Upper lobe of left lung (tissue), 6 donors: Measurements from ENCODE around the gene TMED4. TPM values are rescaled to one million over a fixed set of nuclear protein-coding genes. Genes with fewer than 3 reads are reported as not detected.

Experiments used
- ATAC-seq, 2 donors: fragments of 200-7000 bp; cut with Tn5 transposase; one replicate each; pipeline ENCODE4 v1.9.1; 2022; ENCODE audit warnings: mild to moderate bottlenecking in 2 of 2, moderate library complexity in 2 of 2; ENCODE audit not compliant: low FRiP score in 2 of 2
- DNase-seq, 2 donors: peaks; one replicate each; pipeline ENCODE4 v3.0.0-alpha.2; 2019 to 2020
- H3K27ac ChIP-seq, 4 donors: fragments of 200-600 bp; sonication (generic); one replicate each; pipeline ENCODE4 v1.5.1; 2016 to 2019
- H3K27me3 ChIP-seq, 4 donors: fragments of 200-600 bp; sonication (generic); one replicate each; pipeline ENCODE4 v1.5.1; 2017 to 2019
- H3K36me3 ChIP-seq, 4 donors: fragments of 200-600 bp; sonication (generic); one replicate each; pipeline ENCODE4 v1.5.1; 2016 to 2019
- H3K4me1 ChIP-seq, 4 donors: fragments of 200-600 bp; sonication (generic); one replicate each; pipeline ENCODE4 v1.5.1; 2018 to 2019
- H3K4me3 ChIP-seq, 4 donors: fragments of 200-600 bp; sonication (generic); one replicate each; pipeline ENCODE4 v1.5.1; 2017 to 2019; ENCODE audit warnings: mild to moderate bottlenecking in 2 of 4, moderate library complexity in 1 of 4
- H3K9me3 ChIP-seq, 4 donors: fragments of 200-600 bp; sonication (generic); one replicate each; pipeline ENCODE4 v1.5.1; 2018 to 2019
- EP300 ChIP-seq, 4 donors: sonication (generic); formaldehyde crosslinking; IDR thresholded peaks; one replicate each; pipeline ENCODE4 v1.5.1; 2017; ENCODE audit warnings: antibody characterized with exemption in 4 of 4, control low read depth in 2 of 4
- POLR2A ChIP-seq, 4 donors: fragments of 450-650 bp; IDR thresholded peaks; one replicate each; pipeline ENCODE4 v1.5.1; 2016 to 2017; ENCODE audit warnings: antibody characterized with exemption in 4 of 4, mild to moderate bottlenecking in 2 of 4
- POLR2AphosphoS5 ChIP-seq, 2 donors: sonication (generic); formaldehyde crosslinking; IDR thresholded peaks; one replicate each; pipeline ENCODE4 v1.5.1; 2017; ENCODE audit warnings: antibody characterized with exemption in 2 of 2
- WGBS, 2 donors: methylation state at CpG; one replicate each; pipeline ENCODE4 v1.1.5; 2017 to 2018; 5-methylcytosine and 5-hydroxymethylcytosine counted together
- total RNA-seq, 6 donors: library from RNA; depleted of rRNA in 4 of 6; stranded (reverse); fragments of >200 nt in 4 of 6; gene quantifications; one replicate each; pipeline versions ENCODE4 v1.1.0 to v1.2.1, GENCODE V29; 2016 to 2021
- TF ChIP-seq, protein P1 (sequence below), 6 experiments: fragments of 450-650 bp in 4 of 6; fragments of 200-600 bp in 2 of 6; sonication (generic) in 2 of 6; IDR thresholded peaks; one replicate each; pipeline ENCODE4 v1.5.1; 2016 to 2019; ENCODE audit warnings: antibody characterized with exemption in 6 of 6
- donor health status: DM: no; HTN: no; CAD: no; lungs with moderate emphysema.
- donor health status: DM: no; HTN: yes; CAD: no; lungs with severe emphysema.

TMED4 gene
- total RNA-seq, 6 donors from 2014 or later = 78.8 to 205 (median 126) TPM

DNA sequence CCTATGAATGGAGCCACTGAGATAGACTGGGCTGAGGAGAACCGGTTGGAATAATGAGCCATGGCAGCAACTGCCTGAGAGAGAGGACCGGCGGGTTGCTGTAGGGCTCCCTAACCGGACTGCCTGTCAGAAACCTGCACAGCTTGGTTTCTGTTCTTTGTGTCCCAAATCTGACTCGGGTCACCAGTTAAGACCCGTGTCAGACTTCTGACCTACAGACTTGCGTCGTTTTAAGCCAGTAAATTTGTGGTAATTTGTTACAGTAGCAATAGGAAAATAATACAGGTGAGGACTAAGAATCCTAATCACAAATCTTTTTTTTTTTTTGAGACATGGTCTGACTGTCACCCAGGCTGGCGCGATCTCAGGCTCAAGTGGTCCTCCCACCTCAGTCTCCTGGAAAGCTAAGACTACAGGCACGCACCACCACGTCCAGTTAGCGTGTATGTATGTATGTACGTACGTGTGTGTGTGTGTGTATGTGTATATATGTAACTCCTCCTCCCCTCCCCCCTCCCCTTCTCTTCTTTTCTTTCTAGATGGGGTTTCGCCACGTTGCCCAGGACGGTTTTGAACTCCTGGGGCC is 7.7 kb downstream of the TMED4 start:
- no peaks in the 10 kb centered on the region for H3K9me3 ChIP-seq
- peaks cover 33 to 73% (median 45%) of the 10 kb centered on the region in 4 donors for H3K36me3 ChIP-seq
- H3K27me3 ChIP-seq = no peaks in the 10 kb centered on the region
- ATAC-seq = no peak
- peak overlapping the region; percentile 83 to 93 (median 88) for H3K27ac ChIP-seq
- no peak for DNase-seq
- TF ChIP-seq, protein P1, sequence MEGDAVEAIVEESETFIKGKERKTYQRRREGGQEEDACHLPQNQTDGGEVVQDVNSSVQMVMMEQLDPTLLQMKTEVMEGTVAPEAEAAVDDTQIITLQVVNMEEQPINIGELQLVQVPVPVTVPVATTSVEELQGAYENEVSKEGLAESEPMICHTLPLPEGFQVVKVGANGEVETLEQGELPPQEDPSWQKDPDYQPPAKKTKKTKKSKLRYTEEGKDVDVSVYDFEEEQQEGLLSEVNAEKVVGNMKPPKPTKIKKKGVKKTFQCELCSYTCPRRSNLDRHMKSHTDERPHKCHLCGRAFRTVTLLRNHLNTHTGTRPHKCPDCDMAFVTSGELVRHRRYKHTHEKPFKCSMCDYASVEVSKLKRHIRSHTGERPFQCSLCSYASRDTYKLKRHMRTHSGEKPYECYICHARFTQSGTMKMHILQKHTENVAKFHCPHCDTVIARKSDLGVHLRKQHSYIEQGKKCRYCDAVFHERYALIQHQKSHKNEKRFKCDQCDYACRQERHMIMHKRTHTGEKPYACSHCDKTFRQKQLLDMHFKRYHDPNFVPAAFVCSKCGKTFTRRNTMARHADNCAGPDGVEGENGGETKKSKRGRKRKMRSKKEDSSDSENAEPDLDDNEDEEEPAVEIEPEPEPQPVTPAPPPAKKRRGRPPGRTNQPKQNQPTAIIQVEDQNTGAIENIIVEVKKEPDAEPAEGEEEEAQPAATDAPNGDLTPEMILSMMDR (IDR thresholded peaks at IDR 0.05) = no peak
- TF ChIP-seq POLR2AphosphoS5 (IDR thresholded peaks at IDR 0.05) (no peak), POLR2A (IDR thresholded peaks at IDR 0.05) (no peak), EP300 (IDR thresholded peaks at IDR 0.05) (no peak)
- H3K4me1 ChIP-seq = peaks cover 18 to 37% (median 21%) of the 10 kb centered on the region in 4 donors
- 36 to 40% methylated on average over 17 to 18 of the region's 18 CpGs for WGBS, 2 donors
- peak overlapping the region; percentile 45 to 93 (median 86) for H3K4me3 ChIP-seq

DNA sequence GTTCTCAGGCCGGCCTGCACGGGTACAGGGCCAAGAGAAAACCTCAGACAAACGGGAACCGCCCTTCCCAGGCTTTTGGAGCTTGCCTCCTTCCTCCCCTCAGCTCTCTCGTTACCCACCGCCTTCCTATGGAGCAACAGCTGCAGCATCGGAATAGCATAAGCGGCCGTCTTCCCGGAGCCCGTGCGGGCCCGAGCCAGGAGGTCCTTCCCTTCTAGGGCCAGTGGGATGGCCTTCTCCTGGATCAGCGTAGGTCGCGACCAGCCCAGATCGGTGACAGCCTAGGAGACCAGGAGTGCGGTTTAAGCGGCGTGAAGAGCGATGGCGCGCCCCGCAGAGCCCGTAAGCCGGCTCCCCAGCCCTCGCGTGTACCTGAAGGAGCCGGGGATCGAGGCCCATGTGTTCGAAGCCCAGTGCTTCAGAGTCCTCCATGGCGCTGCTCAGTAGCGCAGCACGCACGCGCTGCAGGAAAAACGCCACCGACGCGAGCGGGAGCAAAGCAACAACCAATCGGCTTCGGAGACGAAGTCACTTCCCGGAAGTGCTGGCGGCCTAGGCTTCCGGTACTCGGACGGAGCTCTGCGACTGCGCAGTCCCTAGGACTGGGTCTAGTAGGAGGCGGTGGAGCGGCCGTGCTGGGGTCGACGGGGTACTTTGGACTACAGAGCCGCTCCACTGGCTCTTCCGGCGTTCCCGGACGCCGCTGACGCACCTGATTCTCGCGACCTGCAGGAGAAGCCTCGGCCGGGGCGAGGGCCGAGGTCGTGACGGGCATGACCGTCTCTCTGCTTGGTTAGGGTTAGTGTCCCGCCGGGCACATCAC is 8.4 kb downstream of the TMED4 start, which contains the start of gene DDX56:
DDX56 (minus strand) TSS at position 445 of the 823 bp plus-strand sequence; CDS start at position 432, 13 bp downstream.
- H3K9me3 ChIP-seq = no peaks in the 10 kb centered on the region
- ATAC-seq = peak; percentile 97 to 99
- peak within 1 kb of the TSS; percentile 83 to 93 (median 88) for H3K27ac ChIP-seq
- H3K36me3 ChIP-seq = peaks cover 39 to 73% (median 47%) of the 10 kb centered on the region in 4 donors
- DNase-seq = peak; percentile 94 to 95
- 0 to 1% methylated on average over 22 to 56 of the region's 74 CpGs for WGBS, 2 donors
- H3K4me1 ChIP-seq = peaks cover 18 to 32% (median 21%) of the 10 kb centered on the region in 4 donors
- H3K4me3 ChIP-seq = peak within 1 kb of the TSS; percentile 76 to 93 (median 86)
- TF ChIP-seq POLR2AphosphoS5 (IDR thresholded peaks at IDR 0.05) (peak; percentile 93 to 96), POLR2A (IDR thresholded peaks at IDR 0.05) (peak in 3 of 4 donors; percentile 81 to 95 (median 87)), EP300 (IDR thresholded peaks at IDR 0.05) (no peak)
- TF ChIP-seq, protein P1 (IDR thresholded peaks at IDR 0.05) = peak in 1 of 6 experiments; percentile 27
- H3K27me3 ChIP-seq = no peaks in the 10 kb centered on the region

DNA sequence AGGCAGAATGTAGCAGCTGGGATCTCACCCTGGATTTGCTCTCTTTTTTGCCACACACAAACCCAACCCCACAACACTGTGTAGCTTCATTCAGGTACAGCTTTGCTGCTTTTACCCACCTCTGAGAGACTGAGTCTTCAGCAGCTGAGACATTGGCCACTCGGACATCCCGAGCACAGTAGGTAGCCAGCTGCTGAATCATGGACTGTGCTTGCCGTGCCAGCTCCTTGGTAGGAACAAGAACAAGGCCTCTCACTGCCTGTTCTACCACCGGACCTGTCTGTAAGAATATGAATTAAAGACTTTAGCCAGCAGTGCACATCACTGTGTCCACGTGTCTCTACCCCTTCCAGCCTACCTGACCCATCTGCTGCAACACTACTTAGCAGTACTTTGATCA is 9.3 kb downstream of the TMED4 start:
- WGBS, 2 donors = 60 to 66% methylated on average over 1 to 5 of the region's 5 CpGs
- Histone ChIP-seq H3K36me3 (peaks cover 44 to 73% (median 49%) of the 10 kb centered on the region in 4 donors), H3K4me1 (peaks cover 18 to 32% (median 21%) of the 10 kb centered on the region in 4 donors), H3K4me3 (peak overlapping the region; percentile 76 to 93 (median 86)), H3K27me3 (no peaks in the 10 kb centered on the region), H3K9me3 (no peaks in the 10 kb centered on the region), H3K27ac (peak overlapping the region in 2 of 4 donors; percentile 83 to 93)
- ATAC-seq (no peak), DNase-seq (no peak)
- TF ChIP-seq EP300 (IDR thresholded peaks at IDR 0.05) = no peak
- TF ChIP-seq POLR2AphosphoS5 (IDR thresholded peaks at IDR 0.05) = no peak
- TF ChIP-seq, protein P1 (IDR thresholded peaks at IDR 0.05) = no peak
- no peak for TF ChIP-seq POLR2A (IDR thresholded peaks at IDR 0.05)

DNA sequence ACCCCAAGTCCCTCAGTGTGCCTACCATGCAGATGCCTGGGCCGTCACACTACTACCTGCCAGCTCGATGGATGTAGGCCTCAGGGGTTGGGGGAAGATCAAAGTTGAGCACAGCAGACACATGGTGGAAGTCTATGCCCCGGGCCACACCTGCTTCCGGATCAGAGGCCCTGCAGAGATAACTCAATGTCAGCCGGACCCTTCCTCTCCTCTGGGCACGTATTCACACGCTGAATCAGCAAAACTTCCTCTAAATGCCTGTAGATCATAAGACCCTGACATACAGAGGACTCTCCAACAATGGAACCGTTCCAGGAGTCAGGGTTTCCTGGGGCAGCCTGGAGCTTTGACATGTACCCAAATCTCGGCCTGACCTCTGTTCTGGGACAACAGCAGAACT is 12.1 kb downstream of the TMED4 start:
- Histone ChIP-seq H3K27ac (no peak overlapping the region), H3K9me3 (no peaks in the 10 kb centered on the region), H3K27me3 (no peaks in the 10 kb centered on the region), H3K4me1 (peaks cover 18 to 28% (median 20%) of the 10 kb centered on the region in 4 donors), H3K36me3 (peaks cover 62 to 79% (median 74%) of the 10 kb centered on the region in 4 donors), H3K4me3 (no peak overlapping the region)
- TF ChIP-seq EP300 (IDR thresholded peaks at IDR 0.05) (no peak), POLR2A (IDR thresholded peaks at IDR 0.05) (no peak), POLR2AphosphoS5 (IDR thresholded peaks at IDR 0.05) (no peak)
- TF ChIP-seq, protein P1 (IDR thresholded peaks at IDR 0.05) = no peak
- ATAC-seq = no peak
- 94 to 95% methylated on average over 7 to 8 of the region's 9 CpGs for WGBS, 2 donors
- no peak for DNase-seq
